Mammary epithelial cell (primary cell): ENCODE data around the gene TVP23C.
"Not testable (repeated sequence)": the region's sequence is repeated elsewhere in the genome, so short reads cannot be mapped to it uniquely, and the experiment has no call there.

ENCODE experiments used
- CTCF ChIP-seq, 2 donors: IDR thresholded peaks in 1 of 2; conservative IDR thresholded peaks in 1 of 2; 2 replicates each; pipeline ENCODE4 v1.5.1; 2011 to 2012; ENCODE audit warnings: inconsistent platforms in 2 of 2, low read length in 2 of 2, mild to moderate bottlenecking in 2 of 2, control low read depth in 1 of 2, low read depth in 1 of 2; ENCODE audit not compliant: insufficient read depth in 1 of 2; ENCODE audit errors: extremely low read depth in 1 of 2
- EZH2 ChIP-seq: IDR thresholded peaks from 2 replicates; pipeline ENCODE4 v1.6.1; 2012; ENCODE audit warnings: low read length, inconsistent platforms, borderline replicate concordance

GRCh38 chr17:15588017-15588416 is 24.7 kb upstream of the TVP23C start:
- TF ChIP-seq CTCF (conservative IDR thresholded peaks at IDR 0.05 in 1 of 2, IDR thresholded peaks at IDR 0.05 in 1 of 2; ENCODE audit: extremely low read depth in 1 of 2, insufficient read depth in 1 of 2, low read depth in 1 of 2, low read length in 2 of 2); EZH2: not testable (repeated sequence)
